ENCODE measurements around the gene ADCY5.

ADCY5 gene

GRCh38 chr3:123399653-123400052 lies 49.2 kb downstream of the ADCY5 start:
- Histone ChIP-seq H3K36me3 (ENCODE audit: insufficient read depth, low read length) (no peaks in the 10 kb centered on the region), H3K4me1 (ENCODE audit: control insufficient read depth, insufficient read depth, low read length) (no peaks in the 10 kb centered on the region), H3K4me3 (ENCODE audit: low read length) (no peak overlapping the region), H3K9ac (ENCODE audit: low read depth, low read length) (no peak overlapping the region), H3K9me3 (replicated peaks; ENCODE audit: low read length) (no peaks in the 10 kb centered on the region), H3K27me3 (ENCODE audit: control insufficient read depth, insufficient read depth, low read length) (peaks cover 75% of the 10 kb centered on the region), H3K4me2 (ENCODE audit: low read length) (no peak overlapping the region)

GRCh38 chr3:123397921-123398785 lies 50.7 kb downstream of the ADCY5 start:
- Histone ChIP-seq H3K4me3 (ENCODE audit: low read length) (no peak overlapping the region), H3K36me3 (ENCODE audit: insufficient read depth, low read length) (no peaks in the 10 kb centered on the region), H3K4me2 (ENCODE audit: low read length) (no peak overlapping the region), H3K4me1 (ENCODE audit: control insufficient read depth, insufficient read depth, low read length) (no peaks in the 10 kb centered on the region), H3K27me3 (ENCODE audit: control insufficient read depth, insufficient read depth, low read length) (peaks cover 65% of the 10 kb centered on the region), H3K9me3 (replicated peaks; ENCODE audit: low read length) (no peaks in the 10 kb centered on the region), H3K9ac (ENCODE audit: low read depth, low read length) (no peak overlapping the region)

- no peak overlapping the region for H3K4me3 ChIP-seq (ENCODE audit: low read length)
- H3K9ac ChIP-seq (ENCODE audit: low read depth, low read length): no peak overlapping the region
- H3K36me3 ChIP-seq (ENCODE audit: insufficient read depth, low read length): no peaks in the 10 kb centered on the region
- H3K4me1 ChIP-seq (ENCODE audit: control insufficient read depth, insufficient read depth, low read length): no peaks in the 10 kb centered on the region
- H3K27me3 ChIP-seq (ENCODE audit: control insufficient read depth, insufficient read depth, low read length): peaks cover 65% of the 10 kb centered on the region
- H3K4me2 ChIP-seq (ENCODE audit: low read length): no peak overlapping the region
- no peaks in the 10 kb centered on the region for H3K9me3 ChIP-seq (replicated peaks; ENCODE audit: low read length)
Measured at GRCh38 chr3:123397050-123397590, 51.8 kb downstream of the ADCY5 start.

GRCh38 chr3:123396171-123397049 lies 52.5 kb downstream of the ADCY5 start:
- Histone ChIP-seq H3K4me3 (ENCODE audit: low read length) (no peak overlapping the region), H3K9me3 (replicated peaks; ENCODE audit: low read length) (no peaks in the 10 kb centered on the region), H3K9ac (ENCODE audit: low read depth, low read length) (no peak overlapping the region), H3K4me1 (ENCODE audit: control insufficient read depth, insufficient read depth, low read length) (no peaks in the 10 kb centered on the region), H3K27me3 (ENCODE audit: control insufficient read depth, insufficient read depth, low read length) (peaks cover 58% of the 10 kb centered on the region), H3K36me3 (ENCODE audit: insufficient read depth, low read length) (no peaks in the 10 kb centered on the region), H3K4me2 (ENCODE audit: low read length) (no peak overlapping the region)

GRCh38 chr3:123395235-123395634 lies 53.7 kb downstream of the ADCY5 start:
- no peak overlapping the region for H3K9ac ChIP-seq (ENCODE audit: low read depth, low read length)
- no peak overlapping the region for H3K4me2 ChIP-seq (ENCODE audit: low read length)
- no peaks in the 10 kb centered on the region for H3K4me1 ChIP-seq (ENCODE audit: control insufficient read depth, insufficient read depth, low read length)
- H3K36me3 ChIP-seq (ENCODE audit: insufficient read depth, low read length): no peaks in the 10 kb centered on the region
- no peaks in the 10 kb centered on the region for H3K9me3 ChIP-seq (replicated peaks; ENCODE audit: low read length)
- peaks cover 61% of the 10 kb centered on the region for H3K27me3 ChIP-seq (ENCODE audit: control insufficient read depth, insufficient read depth, low read length)
- H3K4me3 ChIP-seq (ENCODE audit: low read length): no peak overlapping the region

- Histone ChIP-seq H3K9me3 (replicated peaks; ENCODE audit: low read length) (no peaks in the 10 kb centered on the region), H3K27me3 (ENCODE audit: control insufficient read depth, insufficient read depth, low read length) (peaks cover 61% of the 10 kb centered on the region), H3K4me3 (ENCODE audit: low read length) (no peak overlapping the region), H3K36me3 (ENCODE audit: insufficient read depth, low read length) (no peaks in the 10 kb centered on the region), H3K4me2 (ENCODE audit: low read length) (no peak overlapping the region), H3K9ac (ENCODE audit: low read depth, low read length) (no peak overlapping the region), H3K4me1 (ENCODE audit: control insufficient read depth, insufficient read depth, low read length) (no peaks in the 10 kb centered on the region)
Measured at GRCh38 chr3:123394391-123395020, 54.4 kb downstream of the ADCY5 start.

GRCh38 chr3:123392871-123393620 lies 55.8 kb downstream of the ADCY5 start:
- no peaks in the 10 kb centered on the region for H3K4me1 ChIP-seq (ENCODE audit: control insufficient read depth, insufficient read depth, low read length)
- H3K27me3 ChIP-seq (ENCODE audit: control insufficient read depth, insufficient read depth, low read length): peaks cover 59% of the 10 kb centered on the region

GRCh38 chr3:123392368-123392767 lies 56.5 kb downstream of the ADCY5 start:
- no peaks in the 10 kb centered on the region for H3K9me3 ChIP-seq (replicated peaks; ENCODE audit: low read length)
- H3K36me3 ChIP-seq (ENCODE audit: insufficient read depth, low read length): no peaks in the 10 kb centered on the region
- peaks cover 59% of the 10 kb centered on the region for H3K27me3 ChIP-seq (ENCODE audit: control insufficient read depth, insufficient read depth, low read length)
- H3K4me3 ChIP-seq (ENCODE audit: low read length): no peak overlapping the region
- no peaks in the 10 kb centered on the region for H3K4me1 ChIP-seq (ENCODE audit: control insufficient read depth, insufficient read depth, low read length)
- no peak overlapping the region for H3K9ac ChIP-seq (ENCODE audit: low read depth, low read length)
- H3K4me2 ChIP-seq (ENCODE audit: low read length): no peak overlapping the region

More at GRCh38 chr3:123392871-123393620, 55.8 kb downstream of the ADCY5 start:
- H3K9ac ChIP-seq (ENCODE audit: low read depth, low read length): no peak overlapping the region
- H3K36me3 ChIP-seq (ENCODE audit: insufficient read depth, low read length): no peaks in the 10 kb centered on the region
- no peak overlapping the region for H3K4me2 ChIP-seq (ENCODE audit: low read length)
- no peaks in the 10 kb centered on the region for H3K9me3 ChIP-seq (replicated peaks; ENCODE audit: low read length)
- no peak overlapping the region for H3K4me3 ChIP-seq (ENCODE audit: low read length)

GRCh38 chr3:123390865-123391600 lies 57.9 kb downstream of the ADCY5 start:
- H3K4me1 ChIP-seq (ENCODE audit: control insufficient read depth, insufficient read depth, low read length): no peaks in the 10 kb centered on the region
- H3K36me3 ChIP-seq (ENCODE audit: insufficient read depth, low read length): no peaks in the 10 kb centered on the region
- H3K4me3 ChIP-seq (ENCODE audit: low read length): no peak overlapping the region
- H3K9me3 ChIP-seq (replicated peaks; ENCODE audit: low read length): no peaks in the 10 kb centered on the region
- H3K27me3 ChIP-seq (ENCODE audit: control insufficient read depth, insufficient read depth, low read length): peaks cover 64% of the 10 kb centered on the region
- no peak overlapping the region for H3K9ac ChIP-seq (ENCODE audit: low read depth, low read length)
- H3K4me2 ChIP-seq (ENCODE audit: low read length): no peak overlapping the region

GRCh38 chr3:123389628-123389918 lies 59.3 kb downstream of the ADCY5 start:
- Histone ChIP-seq H3K9ac (ENCODE audit: low read depth, low read length) (no peak overlapping the region), H3K4me1 (ENCODE audit: control insufficient read depth, insufficient read depth, low read length) (no peaks in the 10 kb centered on the region), H3K4me3 (ENCODE audit: low read length) (no peak overlapping the region), H3K36me3 (ENCODE audit: insufficient read depth, low read length) (no peaks in the 10 kb centered on the region), H3K9me3 (replicated peaks; ENCODE audit: low read length) (no peaks in the 10 kb centered on the region), H3K4me2 (ENCODE audit: low read length) (no peak overlapping the region), H3K27me3 (ENCODE audit: control insufficient read depth, insufficient read depth, low read length) (peaks cover 68% of the 10 kb centered on the region)
